HUES48 (cell line): ENCODE measurements around the gene GPD1L.

Source experiments
- H3K27ac ChIP-seq: one replicate; pipeline ENCODE4 v1.7.0; 2013; ENCODE audit warnings: low read depth, low read length, inconsistent platforms
- H3K27me3 ChIP-seq: 2 replicates; pipeline ENCODE4 v1.6.1; 2013; ENCODE audit warnings: mild to moderate bottlenecking, low read length; ENCODE audit not compliant: control insufficient read depth, insufficient read depth
- H3K36me3 ChIP-seq: 2 replicates; pipeline ENCODE4 v1.6.1; 2013; ENCODE audit warnings: low read length; ENCODE audit not compliant: control insufficient read depth, insufficient read depth
- H3K4me1 ChIP-seq: 2 replicates; pipeline ENCODE4 v1.6.1; 2013; ENCODE audit warnings: mild to moderate bottlenecking, low read length; ENCODE audit not compliant: control insufficient read depth, insufficient read depth
- H3K4me3 ChIP-seq: 2 replicates; pipeline ENCODE4 v1.5.1; 2013; ENCODE audit warnings: mild to moderate bottlenecking, low read depth, low read length
- H3K9ac ChIP-seq: 2 replicates; pipeline ENCODE4 v1.6.1; 2013; ENCODE audit warnings: mild to moderate bottlenecking, low read depth, low read length, moderate library complexity
- H3K9me3 ChIP-seq: 2 replicates; pipeline ENCODE4 v1.6.1; 2013; ENCODE audit warnings: low read length; ENCODE audit not compliant: control insufficient read depth, insufficient read depth

GPD1L gene

GRCh38 chr3:32197991-32198390 lies 91.6 kb downstream of the GPD1L start:
- H3K4me3 ChIP-seq = no peak overlapping the region
- H3K9ac ChIP-seq = no peak overlapping the region
- H3K27me3 ChIP-seq = no peaks in the 10 kb centered on the region
- no peaks in the 10 kb centered on the region for H3K9me3 ChIP-seq
- H3K4me1 ChIP-seq = no peaks in the 10 kb centered on the region
- no peaks in the 10 kb centered on the region for H3K36me3 ChIP-seq
- no peak overlapping the region for H3K27ac ChIP-seq

- Histone ChIP-seq H3K4me1 (no peaks in the 10 kb centered on the region), H3K27me3 (no peaks in the 10 kb centered on the region), H3K4me3 (no peak overlapping the region), H3K27ac (no peak overlapping the region), H3K9me3 (no peaks in the 10 kb centered on the region), H3K9ac (no peak overlapping the region), H3K36me3 (no peaks in the 10 kb centered on the region)
Measured at GRCh38 chr3:32198714-32199113, 92.3 kb downstream of the GPD1L start.

GRCh38 chr3:32200490-32200889 lies 94.1 kb downstream of the GPD1L start:
- no peak overlapping the region for H3K27ac ChIP-seq
- H3K9me3 ChIP-seq = no peaks in the 10 kb centered on the region
- H3K9ac ChIP-seq = no peak overlapping the region
- H3K4me3 ChIP-seq = no peak overlapping the region
- H3K27me3 ChIP-seq = no peaks in the 10 kb centered on the region
- no peaks in the 10 kb centered on the region for H3K4me1 ChIP-seq
- H3K36me3 ChIP-seq = no peaks in the 10 kb centered on the region

GRCh38 chr3:32200992-32201758 lies 94.8 kb downstream of the GPD1L start:
- Histone ChIP-seq H3K4me1 (no peaks in the 10 kb centered on the region), H3K9ac (no peak overlapping the region)

GRCh38 chr3:32202496-32202895 lies 96.1 kb downstream of the GPD1L start:
- Histone ChIP-seq H3K27me3 (no peaks in the 10 kb centered on the region), H3K36me3 (no peaks in the 10 kb centered on the region), H3K4me3 (no peak overlapping the region), H3K4me1 (no peaks in the 10 kb centered on the region), H3K27ac (no peak overlapping the region), H3K9me3 (no peaks in the 10 kb centered on the region), H3K9ac (no peak overlapping the region)

More at GRCh38 chr3:32200992-32201758, 94.8 kb downstream of the GPD1L start:
- no peaks in the 10 kb centered on the region for H3K36me3 ChIP-seq
- no peak overlapping the region for H3K27ac ChIP-seq
- H3K4me3 ChIP-seq = no peak overlapping the region
- no peaks in the 10 kb centered on the region for H3K9me3 ChIP-seq
- H3K27me3 ChIP-seq = no peaks in the 10 kb centered on the region

GRCh38 chr3:32203854-32204253 lies 97.4 kb downstream of the GPD1L start:
- Histone ChIP-seq H3K4me1 (no peaks in the 10 kb centered on the region), H3K9ac (no peak overlapping the region), H3K36me3 (no peaks in the 10 kb centered on the region), H3K27me3 (no peaks in the 10 kb centered on the region), H3K9me3 (no peaks in the 10 kb centered on the region), H3K4me3 (no peak overlapping the region), H3K27ac (no peak overlapping the region)

GRCh38 chr3:32208447-32208846 lies 102.0 kb downstream of the GPD1L start:
- Histone ChIP-seq H3K36me3 (no peaks in the 10 kb centered on the region), H3K4me1 (no peaks in the 10 kb centered on the region), H3K4me3 (no peak overlapping the region), H3K27me3 (no peaks in the 10 kb centered on the region), H3K27ac (no peak overlapping the region), H3K9me3 (no peaks in the 10 kb centered on the region), H3K9ac (no peak overlapping the region)

GRCh38 chr3:32215185-32215584 lies 108.8 kb downstream of the GPD1L start:
- Histone ChIP-seq H3K9me3 (no peaks in the 10 kb centered on the region), H3K4me3 (no peak overlapping the region), H3K4me1 (no peaks in the 10 kb centered on the region), H3K9ac (no peak overlapping the region), H3K27me3 (no peaks in the 10 kb centered on the region), H3K36me3 (no peaks in the 10 kb centered on the region), H3K27ac (no peak overlapping the region)

GRCh38 chr3:32216172-32216783 lies 109.9 kb downstream of the GPD1L start:
- H3K27ac ChIP-seq = no peak overlapping the region
- H3K36me3 ChIP-seq = no peaks in the 10 kb centered on the region

GRCh38 chr3:32217339-32217738 lies 110.9 kb downstream of the GPD1L start:
- Histone ChIP-seq H3K4me1 (no peaks in the 10 kb centered on the region), H3K9me3 (no peaks in the 10 kb centered on the region), H3K36me3 (no peaks in the 10 kb centered on the region), H3K27ac (no peak overlapping the region), H3K9ac (no peak overlapping the region), H3K27me3 (no peaks in the 10 kb centered on the region), H3K4me3 (no peak overlapping the region)

More at GRCh38 chr3:32216172-32216783, 109.9 kb downstream of the GPD1L start:
- Histone ChIP-seq H3K4me3 (no peak overlapping the region), H3K4me1 (no peaks in the 10 kb centered on the region), H3K27me3 (no peaks in the 10 kb centered on the region), H3K9ac (no peak overlapping the region), H3K9me3 (no peaks in the 10 kb centered on the region)
